Naive B cell (primary cell): ENCODE measurements around the gene OSM. TPM values are rescaled to one million over a fixed set of nuclear protein-coding genes. Genes with fewer than 3 reads are reported as not detected.
"Not testable (repeated sequence)": the region's sequence is repeated elsewhere in the genome, so short reads cannot be mapped to it uniquely, and the experiment has no call there.

Source experiments
- ATAC-seq, 2 donors: fragments of 150-1000 bp; cut with Tn5 transposase; 2 replicates each; pipeline ENCODE4 v1.10.0; 2021; ENCODE audit warnings: low read depth in 2 of 2, mild to moderate bottlenecking in 2 of 2, moderate library complexity in 2 of 2
- DNase-seq: peaks from one replicate; pipeline ENCODE4 v3.0.0; 2022
- H3K27ac Mint-ChIP-seq, 6 donors: one replicate each; pipeline ENCODE4 v1.8.0; 2020 to 2022; ENCODE audit warnings: mild to moderate bottlenecking in 6 of 6, mixed read lengths in 6 of 6, moderate library complexity in 5 of 6, inconsistent platforms in 2 of 6
- H3K27me3 Mint-ChIP-seq, 3 donors: one replicate each; pipeline ENCODE4 v1.8.0; 2021 to 2022; ENCODE audit warnings: mixed read lengths in 3 of 3, mild to moderate bottlenecking in 1 of 3
- H3K36me3 Mint-ChIP-seq, 2 donors: one replicate each; pipeline ENCODE4 v1.8.0; 2020 to 2022; ENCODE audit warnings: mixed read lengths in 2 of 2, inconsistent platforms in 1 of 2, mild to moderate bottlenecking in 1 of 2
- H3K4me1 Mint-ChIP-seq, 3 donors: one replicate each; pipeline ENCODE4 v1.8.0; 2020 to 2022; ENCODE audit warnings: mixed read lengths in 3 of 3, inconsistent platforms in 1 of 3, mild to moderate bottlenecking in 1 of 3, moderate library complexity in 1 of 3
- H3K4me3 Mint-ChIP-seq, 8 donors: one replicate each; pipeline ENCODE4 v1.8.0; 2020 to 2022; ENCODE audit warnings: mild to moderate bottlenecking in 8 of 8, mixed read lengths in 8 of 8, moderate library complexity in 8 of 8, inconsistent platforms in 2 of 8
- H3K9me3 Mint-ChIP-seq, 7 donors: one replicate each; pipeline ENCODE4 v1.8.0; 2020 to 2022; ENCODE audit warnings: mixed read lengths in 7 of 7, mild to moderate bottlenecking in 5 of 7, inconsistent platforms in 2 of 7, moderate library complexity in 1 of 7
- polyA plus RNA-seq, 6 donors: library from polyadenylated mRNA; unstranded; fragments of 300-500 nt; fragmentation: Illumina TruSeq; gene quantifications; one replicate each; pipeline ENCODE4 v1.2.3, GENCODE V29; 2021; ENCODE audit warnings: low read depth in 6 of 6

OSM gene
- polyA plus RNA-seq, 6 donors from 2014 or later, result 0.66 to 4.7 (median 1.3) TPM

- not testable (repeated sequence) for H3K27ac Mint-ChIP-seq, DNase-seq, H3K9me3 Mint-ChIP-seq, H3K36me3 Mint-ChIP-seq, H3K27me3 Mint-ChIP-seq, H3K4me3 Mint-ChIP-seq, ATAC-seq
- H3K4me1 Mint-ChIP-seq, result peaks cover 11 to 24% (median 11%) of the 10 kb centered on the region in 3 donors
These were observed 50.4 kb downstream of the OSM start for GRCh38 chr22:30216272-30216671.

- Mint-ChIP-seq H3K4me3 (no peak overlapping the region), H3K27me3 (peaks cover 11 to 14% (median 13%) of the 10 kb centered on the region in 3 donors), H3K4me1 (peaks cover 0 to 9% (median 0%) of the 10 kb centered on the region in 3 donors), H3K36me3 (no peaks in the 10 kb centered on the region), H3K9me3 (peaks cover 0 to 2% (median 0%) of the 10 kb centered on the region in 7 donors), H3K27ac (peak overlapping the region in 1 of 6 donors; percentile 81)
- ATAC-seq, result no peak
- no peak for DNase-seq
These were observed 51.8 kb downstream of the OSM start for GRCh38 chr22:30214703-30215407.

GRCh38 chr22:30212996-30213441, 53.6 kb downstream of the OSM start:
- H3K4me1 Mint-ChIP-seq, result peaks cover 0 to 6% (median 3%) of the 10 kb centered on the region in 3 donors
- H3K9me3 Mint-ChIP-seq, result peaks cover 0 to 2% (median 0%) of the 10 kb centered on the region in 7 donors
- H3K4me3 Mint-ChIP-seq, result no peak overlapping the region
- DNase-seq (no peak), ATAC-seq (no peak)
- peak overlapping the region in 1 of 6 donors; percentile 47 for H3K27ac Mint-ChIP-seq
- no peaks in the 10 kb centered on the region for H3K36me3 Mint-ChIP-seq
- H3K27me3 Mint-ChIP-seq, result peaks cover 11 to 14% (median 13%) of the 10 kb centered on the region in 3 donors

Other genes starting within 250 kb of the OSM start
- gene HORMAD2, start 186.4 kb downstream of the OSM start, polyA plus RNA-seq, result not detected
- not detected for gene LIF, start 20.1 kb downstream of the OSM start, polyA plus RNA-seq
- 10 to 100 TPM in 5 of 6 donors, not detected in 1; 11.0 to 18.5 (median 14.7) TPM for gene CASTOR1, start 22.7 kb upstream of the OSM start, polyA plus RNA-seq
- gene TBC1D10A, start 60.1 kb upstream of the OSM start, polyA plus RNA-seq, result 10 to 100 TPM; 39.9 to 54.0 (median 40.7) TPM
- gene SF3A1, start 90.0 kb upstream of the OSM start, polyA plus RNA-seq, result 100 to 1,000 TPM in 1 of 6 donors, 10 to 100 TPM in 5; 34.1 to 110 (median 80.3) TPM
- gene CCDC157, start 90.2 kb upstream of the OSM start, polyA plus RNA-seq, result 1 to 10 TPM in 3 of 6 donors, under 1 TPM in 2, not detected in 1; 0.47 to 2.6 (median 1.6) TPM
- gene RNF215, start 120.6 kb upstream of the OSM start, polyA plus RNA-seq, result 1 to 10 TPM in 1 of 6 donors, under 1 TPM in 4, not detected in 1; 0.30 to 1.0 (median 0.95) TPM
- gene SEC14L2, start 130.2 kb upstream of the OSM start, polyA plus RNA-seq, result 1 to 10 TPM in 3 of 6 donors, under 1 TPM in 3; 0.60 to 2.6 (median 1.0) TPM
- 10 to 100 TPM in 4 of 6 donors, 1 to 10 TPM in 2; 2.6 to 18.0 (median 13.2) TPM for gene MTFP1, start 158.9 kb upstream of the OSM start, polyA plus RNA-seq
- not detected for gene SEC14L3, start 205.2 kb upstream of the OSM start, polyA plus RNA-seq
- gene SEC14L4, start 238.8 kb upstream of the OSM start, polyA plus RNA-seq, result not detected